Fibroblast of gingiva (primary cell): ENCODE results near the gene REPIN1.

ENCODE experiments used
- DNase-seq: peaks from one replicate; pipeline ENCODE4 v3.0.0-alpha.2; 2011; ENCODE audit warnings: low read depth

REPIN1 gene

GRCh38 chr7:150360363-150361058, 8.1 kb upstream of the REPIN1 start:
- DNase-seq, result no peak

GRCh38 chr7:150361402-150361801, 7.2 kb upstream of the REPIN1 start:
- no peak for DNase-seq

GRCh38 chr7:150361807-150362621, 6.6 kb upstream of the REPIN1 start:
- DNase-seq, result no peak

GRCh38 chr7:150363370-150363769, 5.3 kb upstream of the REPIN1 start:
- no peak for DNase-seq

- no peak for DNase-seq
Observed at GRCh38 chr7:150363872-150364271, 4.8 kb upstream of the REPIN1 start.

- DNase-seq, result no peak
Observed at GRCh38 chr7:150365194-150365593, 3.4 kb upstream of the REPIN1 start.

- no peak for DNase-seq
Observed at GRCh38 chr7:150365673-150366398, 2.8 kb upstream of the REPIN1 start.

- DNase-seq, result no peak
Observed at GRCh38 chr7:150367677-150368095, 936 bp upstream of the REPIN1 start.

GRCh38 chr7:150368884-150369747, 494 bp downstream of the REPIN1 start:
- peak; percentile 62 for DNase-seq

- no peak for DNase-seq
Observed at GRCh38 chr7:150369748-150370501, 1.3 kb downstream of the REPIN1 start.

- peak; percentile 31 for DNase-seq
Observed at GRCh38 chr7:150370612-150371071, 2.0 kb downstream of the REPIN1 start.

- DNase-seq, result no peak
Observed at GRCh38 chr7:150371131-150371995, 2.7 kb downstream of the REPIN1 start.

- no peak for DNase-seq
Observed at GRCh38 chr7:150371996-150372270, 3.3 kb downstream of the REPIN1 start.

- DNase-seq, result no peak
Observed at GRCh38 chr7:150372271-150373048, 3.8 kb downstream of the REPIN1 start.

- no peak for DNase-seq
Observed at GRCh38 chr7:150373049-150373801, 4.6 kb downstream of the REPIN1 start.

- no peak for DNase-seq
Observed at GRCh38 chr7:150374026-150374425, 5.4 kb downstream of the REPIN1 start.

- DNase-seq, result no peak
Observed at GRCh38 chr7:150374472-150374871, 5.8 kb downstream of the REPIN1 start.

- DNase-seq, result no peak
Observed at GRCh38 chr7:150375662-150376521, 7.3 kb downstream of the REPIN1 start.
